PC-3 (cell line): ENCODE results near the gene PLPP7. TPM values are rescaled to one million over a fixed set of nuclear protein-coding genes. Genes with fewer than 3 reads are reported as not detected.

ENCODE experiments used
- ATAC-seq: fragments of 200-7000 bp; cut with Tn5 transposase; 2 replicates; pipeline ENCODE4 v1.9.1; 2020; ENCODE audit warnings: mild to moderate bottlenecking, moderate library complexity
- BruUV-seq: library from RNA; stranded (reverse); fragments of 400-500 nt; replicated peaks from 2 replicates; lab custom pipeline; 2021; lab: Mats Ljungman, UMichigan
- CTCF ChIA-PET: fragments of 300-600 bp; sonication (Branson Sonifier 250); formaldehyde crosslinking; loops from one replicate; lab custom pipeline; 2022; ENCODE audit warnings: antibody characterized with exemption; lab: Charles Lee
- POLR2A ChIA-PET: fragments of 300-600 bp; sonication (Branson Sonifier 250); formaldehyde crosslinking; loops from one replicate; lab custom pipeline; 2022; ENCODE audit warnings: antibody characterized with exemption; ENCODE audit not compliant: unreplicated experiment; lab: Charles Lee
- DNase-seq: peaks from one replicate; pipeline ENCODE4 v3.0.0-alpha.2; 2015
- H2AFZ ChIP-seq: fragments of 300-600 bp; sonication (generic); 2 replicates; pipeline ENCODE4 v1.6.0; 2016; ENCODE audit warnings: antibody characterized with exemption, low read length
- H3F3A ChIP-seq: fragments of 300-600 bp; sonication (generic); one replicate; pipeline ENCODE4 v1.6.0; 2017; ENCODE audit warnings: antibody characterized with exemption, low read length, control low read depth, mild to moderate bottlenecking; ENCODE audit not compliant: unreplicated experiment
- H3K27ac ChIP-seq: fragments of 300-600 bp; sonication (generic); 2 replicates; pipeline ENCODE4 v1.5.1; 2016; ENCODE audit warnings: mild to moderate bottlenecking, low read length
- H3K27me3 ChIP-seq: fragments of 300-600 bp; sonication (generic); 2 replicates; pipeline ENCODE4 v1.6.1; 2016; ENCODE audit warnings: low read length, mixed read lengths
- H3K36me3 ChIP-seq: fragments of 300-600 bp; sonication (generic); 2 replicates; pipeline ENCODE4 v1.6.1; 2016; ENCODE audit warnings: low read depth, mixed run types, low read length, mixed read lengths
- H3K4me1 ChIP-seq: fragments of 300-600 bp; sonication (generic); 2 replicates; pipeline ENCODE4 v1.5.1; 2016; ENCODE audit warnings: low read length; ENCODE audit not compliant: insufficient read depth
- H3K4me2 ChIP-seq: fragments of 300-600 bp; sonication (generic); 2 replicates; pipeline ENCODE4 v1.6.0; 2016; ENCODE audit warnings: low read length
- H3K4me3 ChIP-seq: fragments of 300-600 bp; sonication (generic); 2 replicates; pipeline ENCODE4 v1.5.1; 2016; ENCODE audit warnings: mild to moderate bottlenecking, low read length, mixed read lengths
- H3K79me2 ChIP-seq: fragments of 300-600 bp; sonication (generic); 2 replicates; pipeline ENCODE4 v1.6.1; 2017; ENCODE audit warnings: low read length, mixed read lengths
- H3K9ac ChIP-seq: fragments of 300-600 bp; sonication (generic); 2 replicates; pipeline ENCODE4 v1.6.0; 2016; ENCODE audit warnings: mild to moderate bottlenecking, low read length
- H3K9me2 ChIP-seq: fragments of 300-600 bp; sonication (generic); replicated peaks from 2 replicates; pipeline ENCODE4 v1.6.1; 2016; ENCODE audit warnings: mixed run types, low read length, mixed read lengths
- H3K9me3 ChIP-seq: fragments of 300-600 bp; sonication (generic); 2 replicates; pipeline ENCODE4 v1.6.1; 2016; ENCODE audit warnings: low read length, mixed read lengths
- H4K20me1 ChIP-seq: fragments of 300-600 bp; sonication (generic); 2 replicates; pipeline ENCODE4 v1.6.1; 2016; ENCODE audit warnings: low read length, mixed read lengths
- CTCF ChIP-seq: fragments of 300-600 bp; sonication (generic); conservative IDR thresholded peaks from 2 replicates; pipeline ENCODE4 v1.5.1; 2017; ENCODE audit warnings: antibody characterized with exemption, low read depth, mild to moderate bottlenecking, low read length
- EZH2 ChIP-seq: fragments of 300-600 bp; sonication (generic); IDR thresholded peaks from one replicate; pipeline ENCODE4 v1.6.1; 2017; ENCODE audit warnings: antibody characterized with exemption, mild to moderate bottlenecking, low read length; ENCODE audit not compliant: unreplicated experiment
- EZH2phosphoT487 ChIP-seq: fragments of 300-600 bp; sonication (generic); IDR thresholded peaks from 2 replicates; pipeline ENCODE4 v1.6.1; 2018; ENCODE audit warnings: mild to moderate bottlenecking, antibody characterized with exemption, low read length, borderline replicate concordance
- intact Hi-C: fragments of 100-400 bp; cut with micrococcal nuclease; formaldehyde crosslinking; loops from 2 replicates; pipeline ENCODE4 v1.9.0; 2023
- total RNA-seq: library from RNA; depleted of rRNA; stranded (reverse); fragments of >200 nt; gene quantifications from 2 replicates; pipeline ENCODE4 v1.2.3, GENCODE V29; 2014

PLPP7 gene
- total RNA-seq, 1 experiment from 2014 or later = not detected

DNA sequence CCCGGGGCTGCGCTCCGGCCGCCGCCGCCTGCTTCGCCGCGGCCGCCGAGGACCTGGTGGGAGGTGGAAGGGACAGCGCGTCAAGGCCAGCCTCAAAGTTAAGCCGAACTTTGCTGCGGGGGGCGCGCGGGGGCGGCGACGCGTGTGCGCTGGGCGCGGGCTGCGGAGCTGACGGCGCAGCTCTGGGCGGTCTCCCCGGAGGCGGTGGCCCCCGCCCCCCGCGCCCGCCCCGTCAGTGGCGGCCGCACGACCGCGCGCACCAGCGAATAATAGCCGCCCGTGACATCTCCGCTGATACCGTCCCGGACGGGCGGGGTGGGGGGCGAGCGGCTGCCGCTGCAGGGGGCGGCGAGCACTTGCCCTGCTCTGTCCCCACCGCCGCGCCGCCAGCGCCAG is 12.6 kb upstream of the PLPP7 start:
- Histone ChIP-seq H3K9me2 (no peaks in the 10 kb centered on the region), H3K27ac (no peak overlapping the region), H3F3A (no peaks in the 10 kb centered on the region), H3K9ac (no peak overlapping the region), H3K4me2 (peak overlapping the region; percentile 78), H3K27me3 (peaks cover 13% of the 10 kb centered on the region), H4K20me1 (no peaks in the 10 kb centered on the region), H3K36me3 (no peaks in the 10 kb centered on the region), H3K9me3 (no peaks in the 10 kb centered on the region), H3K4me3 (peak overlapping the region; percentile 60; the same call in 1 of the 2 replicates), H3K79me2 (no peaks in the 10 kb centered on the region), H3K4me1 (no peaks in the 10 kb centered on the region), H2AFZ (peak overlapping the region; percentile 42; the same call in 1 of the 2 replicates)
- BruUV-seq = no TSS peak
- no peak for ATAC-seq
- intact Hi-C loops = no loop called here
- CTCF ChIA-PET = no interaction called here
- no peak for DNase-seq
- TF ChIP-seq CTCF (no peak), EZH2 (no peak), EZH2phosphoT487 (no peak)
- POLR2A ChIA-PET = no interaction called here

DNA sequence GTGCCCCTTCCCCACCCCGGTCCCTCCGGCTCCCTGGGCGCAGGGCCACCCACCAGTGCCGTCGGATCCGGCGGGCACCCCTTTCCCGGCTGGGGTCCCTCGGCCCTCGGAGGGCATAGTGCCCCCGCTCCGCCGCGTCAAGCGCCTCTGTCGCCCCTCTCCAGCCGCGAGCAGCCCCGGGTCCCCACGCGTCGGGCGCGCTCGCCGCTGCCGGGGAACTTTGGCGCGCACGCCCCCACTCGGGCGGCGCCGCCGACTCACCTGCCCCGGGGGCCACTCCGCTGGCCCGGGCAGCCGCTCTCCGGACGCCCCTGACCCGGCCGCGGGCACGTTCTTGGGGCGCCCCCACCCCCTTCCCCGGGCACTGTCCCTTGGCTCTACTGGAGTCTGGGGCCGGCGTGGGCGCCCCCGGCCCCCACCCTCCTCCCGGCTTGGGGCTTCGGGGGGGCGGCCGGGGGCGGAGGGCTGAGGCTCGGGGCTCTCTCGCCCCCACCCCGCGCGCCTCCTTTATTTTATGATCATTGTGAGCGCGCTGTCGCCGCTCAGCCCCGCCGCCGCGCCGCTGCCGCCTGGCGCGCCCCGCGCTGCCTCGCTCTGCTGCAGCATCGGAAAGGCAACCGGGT is 12.1 kb upstream of the PLPP7 start:
- peak overlapping the region; percentile 78 for H3K4me2 ChIP-seq
- no peak overlapping the region for H3K27ac ChIP-seq

More for the DNA sequence above, 12.1 kb upstream of the PLPP7 start:
- TF ChIP-seq EZH2phosphoT487 = no peak
- TF ChIP-seq EZH2 = no peak
- TF ChIP-seq CTCF = no peak
- H3K4me1 ChIP-seq = no peaks in the 10 kb centered on the region
- H3K27me3 ChIP-seq = peaks cover 18% of the 10 kb centered on the region
- H3F3A ChIP-seq = no peaks in the 10 kb centered on the region
- DNase-seq (no peak), ATAC-seq (no peak)
- H3K79me2 ChIP-seq = no peaks in the 10 kb centered on the region
- no peaks in the 10 kb centered on the region for H3K36me3 ChIP-seq
- CTCF ChIA-PET = no interaction called here
- H3K9me3 ChIP-seq = no peaks in the 10 kb centered on the region
- no peak overlapping the region for H3K9ac ChIP-seq
- POLR2A ChIA-PET = no interaction called here
- H3K9me2 ChIP-seq = no peaks in the 10 kb centered on the region
- H4K20me1 ChIP-seq = no peaks in the 10 kb centered on the region
- peak overlapping the region; percentile 60 for H3K4me3 ChIP-seq
- no TSS peak for BruUV-seq
- intact Hi-C loops = no loop called here
- peak overlapping the region; percentile 42; the same call in 1 of the 2 replicates for H2AFZ ChIP-seq
